A673 (cell line): ENCODE results near the gene FLT1.

Experiments
- EZH2 ChIP-seq: fragments of 200-600 bp; sonication (generic); IDR thresholded peaks from 2 replicates; pipeline ENCODE4 v1.6.1; 2017; ENCODE audit warnings: borderline replicate concordance, low read depth, mild to moderate bottlenecking, mixed read lengths, antibody characterized with exemption, low read length; ENCODE audit not compliant: poor library complexity, severe bottlenecking
- TF ChIP-seq, protein P1 (sequence below): fragments of 300-800, 200-600 bp; sonication (generic); conservative IDR thresholded peaks from 2 replicates; pipeline ENCODE4 v1.5.1; 2017; ENCODE audit warnings: low read depth, mild to moderate bottlenecking, antibody characterized with exemption, low read length, moderate library complexity, mixed read lengths

DNA sequence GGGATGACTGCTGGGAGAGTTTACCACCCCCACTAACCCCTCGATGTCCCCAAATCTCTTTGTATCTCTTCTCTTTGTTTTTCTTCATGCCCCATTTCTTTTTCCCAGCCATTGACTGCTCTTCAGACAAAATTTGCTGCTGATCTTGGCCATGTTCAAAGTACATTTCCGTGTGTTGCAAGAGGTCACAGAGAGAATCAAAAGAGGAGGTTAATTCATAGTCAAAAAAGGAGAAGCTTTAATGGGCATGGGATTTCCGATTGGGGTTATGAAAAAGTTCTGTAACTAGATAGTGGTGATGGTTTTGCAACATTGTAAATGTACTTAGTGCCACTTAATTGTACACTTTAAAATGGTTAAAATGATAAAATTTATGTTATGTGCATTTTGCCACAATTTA, 121.1 kb downstream of the FLT1 start:
- TF ChIP-seq, protein P1, sequence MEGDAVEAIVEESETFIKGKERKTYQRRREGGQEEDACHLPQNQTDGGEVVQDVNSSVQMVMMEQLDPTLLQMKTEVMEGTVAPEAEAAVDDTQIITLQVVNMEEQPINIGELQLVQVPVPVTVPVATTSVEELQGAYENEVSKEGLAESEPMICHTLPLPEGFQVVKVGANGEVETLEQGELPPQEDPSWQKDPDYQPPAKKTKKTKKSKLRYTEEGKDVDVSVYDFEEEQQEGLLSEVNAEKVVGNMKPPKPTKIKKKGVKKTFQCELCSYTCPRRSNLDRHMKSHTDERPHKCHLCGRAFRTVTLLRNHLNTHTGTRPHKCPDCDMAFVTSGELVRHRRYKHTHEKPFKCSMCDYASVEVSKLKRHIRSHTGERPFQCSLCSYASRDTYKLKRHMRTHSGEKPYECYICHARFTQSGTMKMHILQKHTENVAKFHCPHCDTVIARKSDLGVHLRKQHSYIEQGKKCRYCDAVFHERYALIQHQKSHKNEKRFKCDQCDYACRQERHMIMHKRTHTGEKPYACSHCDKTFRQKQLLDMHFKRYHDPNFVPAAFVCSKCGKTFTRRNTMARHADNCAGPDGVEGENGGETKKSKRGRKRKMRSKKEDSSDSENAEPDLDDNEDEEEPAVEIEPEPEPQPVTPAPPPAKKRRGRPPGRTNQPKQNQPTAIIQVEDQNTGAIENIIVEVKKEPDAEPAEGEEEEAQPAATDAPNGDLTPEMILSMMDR = no peak
- no peak for TF ChIP-seq EZH2
